Measurements from ENCODE around the gene SUCLG1. TPM values are rescaled to one million over a fixed set of nuclear protein-coding genes. Genes with fewer than 3 reads are reported as not detected.

SUCLG1 gene
- total RNA-seq, 1 donor from 2014 or later, result 40.2 TPM

- no peak overlapping the region for H3K4me3 Mint-ChIP-seq
- peaks cover 15% of the 10 kb centered on the region for H3K4me1 Mint-ChIP-seq
- no peak for DNase-seq (ENCODE audit: low spot score)
- Histone ChIP-seq H3K27ac (no peak overlapping the region), H3K9ac (no peak overlapping the region), H2AFZ (replicated peaks) (no peak overlapping the region), H3F3A (ENCODE audit: low read depth) (peaks cover 30% of the 10 kb centered on the region), H3K4me1 (peaks cover 29% of the 10 kb centered on the region), H3K79me2 (ENCODE audit: low read depth) (no peaks in the 10 kb centered on the region), H3K27me3 (no peaks in the 10 kb centered on the region), H3K36me3 (peaks cover 8% of the 10 kb centered on the region), H3K4me3 (no peak overlapping the region), H3K4me2 (no peak overlapping the region), H3K9me3 (ENCODE audit: low read depth) (peaks cover 10% of the 10 kb centered on the region), H4K20me1 (ENCODE audit: low read depth) (no peaks in the 10 kb centered on the region)
- TF ChIP-seq EZH2 (IDR thresholded peaks at IDR 0.05) (no peak), EZH2phosphoT487 (IDR thresholded peaks at IDR 0.05) (no peak)
- no peak overlapping the region for H3K27ac Mint-ChIP-seq
- H3K36me3 Mint-ChIP-seq, result no peaks in the 10 kb centered on the region
- H3K27me3 Mint-ChIP-seq (ENCODE audit: insufficient read depth, low read depth), result no peaks in the 10 kb centered on the region
- H3K9me3 Mint-ChIP-seq, result no peaks in the 10 kb centered on the region
These were observed 75.8 kb downstream of the SUCLG1 start for GRCh38 chr2:84383271-84383670.

GRCh38 chr2:84380875-84381274, 78.2 kb downstream of the SUCLG1 start:
- TF ChIP-seq EZH2phosphoT487 (IDR thresholded peaks at IDR 0.05) (no peak), CTCF (IDR thresholded peaks at IDR 0.05) (no peak), EZH2 (IDR thresholded peaks at IDR 0.05) (no peak)
- DNase-seq (ENCODE audit: low spot score), result no peak
- H3K4me3 ChIP-seq, result no peak overlapping the region
- Mint-ChIP-seq H3K9me3 (no peaks in the 10 kb centered on the region), H3K36me3 (no peaks in the 10 kb centered on the region), H3K4me3 (no peak overlapping the region), H3K27me3 (ENCODE audit: insufficient read depth, low read depth) (no peaks in the 10 kb centered on the region), H3K4me1 (no peaks in the 10 kb centered on the region), H3K27ac (no peak overlapping the region)
- no peak overlapping the region for H3K9ac ChIP-seq
- no peaks in the 10 kb centered on the region for H3K79me2 ChIP-seq (ENCODE audit: low read depth)
- no peaks in the 10 kb centered on the region for H3K27me3 ChIP-seq
- H3K36me3 ChIP-seq, result peaks cover 8% of the 10 kb centered on the region
- H3F3A ChIP-seq (ENCODE audit: low read depth), result peaks cover 10% of the 10 kb centered on the region
- no peak overlapping the region for H3K4me2 ChIP-seq
- no peak overlapping the region for H2AFZ ChIP-seq (replicated peaks)
- no peaks in the 10 kb centered on the region for H4K20me1 ChIP-seq (ENCODE audit: low read depth)
- H3K27ac ChIP-seq, result no peak overlapping the region
- H3K4me1 ChIP-seq, result peaks cover 10% of the 10 kb centered on the region
- peaks cover 10% of the 10 kb centered on the region for H3K9me3 ChIP-seq (ENCODE audit: low read depth)

GRCh38 chr2:84378960-84379359, 80.1 kb downstream of the SUCLG1 start:
- H3K79me2 ChIP-seq (ENCODE audit: low read depth), result no peaks in the 10 kb centered on the region
- no peaks in the 10 kb centered on the region for H3K4me1 ChIP-seq
- H3K36me3 ChIP-seq, result no peaks in the 10 kb centered on the region
- no peak for TF ChIP-seq EZH2phosphoT487 (IDR thresholded peaks at IDR 0.05)
- no peaks in the 10 kb centered on the region for H3K9me3 Mint-ChIP-seq
- H3K27ac Mint-ChIP-seq, result no peak overlapping the region
- H3K9ac ChIP-seq, result no peak overlapping the region
- no peak overlapping the region for H3K4me3 ChIP-seq
- H3K4me1 Mint-ChIP-seq, result no peaks in the 10 kb centered on the region
- no peak for DNase-seq (ENCODE audit: low spot score)
- H3K4me3 Mint-ChIP-seq, result no peak overlapping the region
- H2AFZ ChIP-seq (replicated peaks), result no peak overlapping the region
- H3K27me3 Mint-ChIP-seq (ENCODE audit: insufficient read depth, low read depth), result peaks cover 5% of the 10 kb centered on the region
- H3K27me3 ChIP-seq, result no peaks in the 10 kb centered on the region
- no peak overlapping the region for H3K4me2 ChIP-seq
- H3K36me3 Mint-ChIP-seq, result no peaks in the 10 kb centered on the region
- H3K27ac ChIP-seq, result no peak overlapping the region
- H3F3A ChIP-seq (ENCODE audit: low read depth), result no peaks in the 10 kb centered on the region
- H3K9me3 ChIP-seq (ENCODE audit: low read depth), result no peaks in the 10 kb centered on the region
- no peaks in the 10 kb centered on the region for H4K20me1 ChIP-seq (ENCODE audit: low read depth)

- Mint-ChIP-seq H3K4me1 (no peaks in the 10 kb centered on the region), H3K27me3 (ENCODE audit: insufficient read depth, low read depth) (peaks cover 7% of the 10 kb centered on the region), H3K4me3 (no peak overlapping the region), H3K9me3 (no peaks in the 10 kb centered on the region), H3K36me3 (no peaks in the 10 kb centered on the region), H3K27ac (no peak overlapping the region)
- Histone ChIP-seq H2AFZ (replicated peaks) (no peak overlapping the region), H3K4me1 (no peaks in the 10 kb centered on the region), H3K79me2 (ENCODE audit: low read depth) (no peaks in the 10 kb centered on the region), H3K36me3 (no peaks in the 10 kb centered on the region), H3K4me3 (no peak overlapping the region), H4K20me1 (ENCODE audit: low read depth) (no peaks in the 10 kb centered on the region), H3K9me3 (ENCODE audit: low read depth) (no peaks in the 10 kb centered on the region), H3K27me3 (no peaks in the 10 kb centered on the region), H3K27ac (no peak overlapping the region), H3K9ac (no peak overlapping the region), H3F3A (ENCODE audit: low read depth) (no peaks in the 10 kb centered on the region), H3K4me2 (no peak overlapping the region)
- DNase-seq (ENCODE audit: low spot score), result no peak
- TF ChIP-seq EZH2phosphoT487 (IDR thresholded peaks at IDR 0.05), result no peak
These were observed 84.1 kb downstream of the SUCLG1 start for GRCh38 chr2:84375020-84375419.

- Histone ChIP-seq H4K20me1 (ENCODE audit: low read depth) (no peaks in the 10 kb centered on the region), H3K9ac (no peak overlapping the region), H3K9me3 (ENCODE audit: low read depth) (no peaks in the 10 kb centered on the region), H3K27me3 (no peaks in the 10 kb centered on the region), H3K4me1 (no peaks in the 10 kb centered on the region), H3F3A (ENCODE audit: low read depth) (no peaks in the 10 kb centered on the region), H2AFZ (replicated peaks) (no peak overlapping the region), H3K36me3 (no peaks in the 10 kb centered on the region), H3K4me3 (no peak overlapping the region), H3K79me2 (ENCODE audit: low read depth) (no peaks in the 10 kb centered on the region), H3K4me2 (no peak overlapping the region), H3K27ac (no peak overlapping the region)
- H3K27ac Mint-ChIP-seq, result no peak overlapping the region
- H3K9me3 Mint-ChIP-seq, result no peaks in the 10 kb centered on the region
- DNase-seq (ENCODE audit: low spot score), result no peak
- H3K4me3 Mint-ChIP-seq, result no peak overlapping the region
- TF ChIP-seq EZH2phosphoT487 (IDR thresholded peaks at IDR 0.05) (no peak), EZH2 (IDR thresholded peaks at IDR 0.05) (no peak), CTCF (IDR thresholded peaks at IDR 0.05) (no peak)
- H3K4me1 Mint-ChIP-seq, result no peaks in the 10 kb centered on the region
- no peaks in the 10 kb centered on the region for H3K36me3 Mint-ChIP-seq
- H3K27me3 Mint-ChIP-seq (ENCODE audit: insufficient read depth, low read depth), result peaks cover 7% of the 10 kb centered on the region
These were observed 85.2 kb downstream of the SUCLG1 start for GRCh38 chr2:84373866-84374265.
